ENCODE measurements around the gene UNC13D. TPM values are rescaled to one million over a fixed set of nuclear protein-coding genes. Genes with fewer than 3 reads are reported as not detected.
A peak's percentile ranks its signal among the peaks of the same experiment; 100 is the strongest.

UNC13D gene
- total and polyA plus RNA-seq, 9 of the 15 experiments (the other 6 are each of a cell fraction or from before 2014, with no cell fraction given), result 0.86 to 244 (median 69.2) TPM

DNA sequence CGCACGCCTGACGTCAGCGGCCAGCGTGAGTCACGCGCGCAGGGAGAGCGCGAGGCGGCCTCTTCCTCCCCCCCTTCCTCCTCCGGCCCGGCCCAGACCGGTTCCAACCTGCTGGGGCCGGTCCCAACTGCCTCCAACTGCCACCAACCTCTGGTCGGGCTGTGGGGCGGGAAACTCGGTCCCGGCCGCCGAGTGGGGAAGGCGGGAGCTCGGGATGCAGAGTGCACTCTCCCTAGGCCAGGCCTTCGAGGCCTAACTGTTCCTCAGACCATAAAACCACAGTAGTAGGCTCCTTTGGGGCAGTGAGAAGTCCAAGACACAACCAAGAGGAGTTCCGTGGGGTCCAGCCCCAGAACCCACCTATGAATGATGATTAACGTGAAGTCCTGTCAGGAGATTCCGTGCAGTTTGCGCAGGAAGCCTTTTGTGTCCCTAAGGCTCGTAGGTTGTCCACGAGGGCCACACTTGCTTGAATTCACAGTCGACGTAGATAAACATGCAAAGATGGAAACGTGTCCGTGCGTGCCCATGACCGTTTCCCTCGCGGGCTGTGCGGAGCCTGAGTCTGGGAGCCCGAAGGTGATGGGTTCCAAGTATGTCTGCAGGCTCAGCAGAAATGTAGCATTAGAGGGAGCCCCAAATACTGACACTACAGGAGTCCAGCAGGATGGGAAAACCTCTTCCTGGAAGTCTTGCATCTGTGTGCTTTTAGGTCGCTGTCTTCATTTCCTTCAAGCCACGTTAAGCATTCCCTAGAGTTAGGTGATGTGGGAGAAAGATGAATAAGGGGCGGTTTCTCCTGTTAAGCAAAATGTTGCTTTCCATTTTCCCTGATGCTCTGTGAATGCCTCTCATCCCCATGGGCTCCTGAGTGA is 59.0 kb downstream of the UNC13D start (continued):
- TF ChIP-seq HEY1 (CRISPR knock-in tag; IDR thresholded peaks at IDR 0.05; ENCODE audit: borderline replicate concordance) (peak; percentile 14; the same call in 1 of the 2 replicates), CBX8 (IDR thresholded peaks at IDR 0.05; ENCODE audit: borderline replicate concordance, extremely low read depth, low read depth, low read length, poor library complexity, severe bottlenecking) (no peak), ZC3H8 (IDR thresholded peaks at IDR 0.05) (no peak), ATF1 (CRISPR knock-in tag; IDR thresholded peaks at IDR 0.05) (peak; percentile 80; the same call in 1 of the 2 replicates), ATF1 (tag; IDR thresholded peaks at IDR 0.05) (peak; percentile 90), PML (IDR thresholded peaks at IDR 0.05; ENCODE audit: low read length) (peak; percentile 64), TRIM24 (IDR thresholded peaks at IDR 0.05) (peak; percentile 87 to 99), RFX1 (IDR thresholded peaks at IDR 0.05) (no peak), CHD1 (IDR thresholded peaks at IDR 0.05; ENCODE audit: low read length) (peak; percentile 88), HNRNPH1 (optimal IDR thresholded peaks at IDR 0.05; ENCODE audit: low read depth, low read length) (no peak), RBBP5 (IDR thresholded peaks at IDR 0.05; ENCODE audit: borderline replicate concordance, insufficient read depth, low read length, poor library complexity, severe bottlenecking) (peak; percentile 17), IRF2 (CRISPR knock-in tag; IDR thresholded peaks at IDR 0.05) (no peak), KDM1A (IDR thresholded peaks at IDR 0.05) (peak in 1 of 2 experiments; percentile 94; a peak in 2 of 4 replicates), ZZZ3 (IDR thresholded peaks at IDR 0.05) (peak; percentile 85), SAFB2 (IDR thresholded peaks at IDR 0.05; ENCODE audit: borderline replicate concordance, low read depth, low read length, severe bottlenecking) (no peak), FOXK1 (CRISPR knock-in tag; IDR thresholded peaks at IDR 0.05; ENCODE audit: borderline replicate concordance) (peak; percentile 95), ZSCAN32 (CRISPR knock-in tag; IDR thresholded peaks at IDR 0.05) (no peak), POLR3A (IDR thresholded peaks at IDR 0.05; ENCODE audit: borderline replicate concordance, extremely low read depth, insufficient read depth, insufficient read length) (no peak), GATA2 (CRISPR knock-in tag; IDR thresholded peaks at IDR 0.05) (no peak), SMARCC2 (IDR thresholded peaks at IDR 0.05; ENCODE audit: low read depth) (peak; percentile 49; the same call in 1 of the 2 replicates), NCOR1 (IDR thresholded peaks at IDR 0.05) (peak; percentile 54)
- TF ChIP-seq, protein P1, sequence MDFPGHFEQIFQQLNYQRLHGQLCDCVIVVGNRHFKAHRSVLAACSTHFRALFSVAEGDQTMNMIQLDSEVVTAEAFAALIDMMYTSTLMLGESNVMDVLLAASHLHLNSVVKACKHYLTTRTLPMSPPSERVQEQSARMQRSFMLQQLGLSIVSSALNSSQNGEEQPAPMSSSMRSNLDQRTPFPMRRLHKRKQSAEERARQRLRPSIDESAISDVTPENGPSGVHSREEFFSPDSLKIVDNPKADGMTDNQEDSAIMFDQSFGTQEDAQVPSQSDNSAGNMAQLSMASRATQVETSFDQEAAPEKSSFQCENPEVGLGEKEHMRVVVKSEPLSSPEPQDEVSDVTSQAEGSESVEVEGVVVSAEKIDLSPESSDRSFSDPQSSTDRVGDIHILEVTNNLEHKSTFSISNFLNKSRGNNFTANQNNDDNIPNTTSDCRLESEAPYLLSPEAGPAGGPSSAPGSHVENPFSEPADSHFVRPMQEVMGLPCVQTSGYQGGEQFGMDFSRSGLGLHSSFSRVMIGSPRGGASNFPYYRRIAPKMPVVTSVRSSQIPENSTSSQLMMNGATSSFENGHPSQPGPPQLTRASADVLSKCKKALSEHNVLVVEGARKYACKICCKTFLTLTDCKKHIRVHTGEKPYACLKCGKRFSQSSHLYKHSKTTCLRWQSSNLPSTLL (IDR thresholded peaks at IDR 0.05), result 0 out of 2 replicates have a peak, but pooled peaks have one; percentile 3
- TF ChIP-seq, protein P2, sequence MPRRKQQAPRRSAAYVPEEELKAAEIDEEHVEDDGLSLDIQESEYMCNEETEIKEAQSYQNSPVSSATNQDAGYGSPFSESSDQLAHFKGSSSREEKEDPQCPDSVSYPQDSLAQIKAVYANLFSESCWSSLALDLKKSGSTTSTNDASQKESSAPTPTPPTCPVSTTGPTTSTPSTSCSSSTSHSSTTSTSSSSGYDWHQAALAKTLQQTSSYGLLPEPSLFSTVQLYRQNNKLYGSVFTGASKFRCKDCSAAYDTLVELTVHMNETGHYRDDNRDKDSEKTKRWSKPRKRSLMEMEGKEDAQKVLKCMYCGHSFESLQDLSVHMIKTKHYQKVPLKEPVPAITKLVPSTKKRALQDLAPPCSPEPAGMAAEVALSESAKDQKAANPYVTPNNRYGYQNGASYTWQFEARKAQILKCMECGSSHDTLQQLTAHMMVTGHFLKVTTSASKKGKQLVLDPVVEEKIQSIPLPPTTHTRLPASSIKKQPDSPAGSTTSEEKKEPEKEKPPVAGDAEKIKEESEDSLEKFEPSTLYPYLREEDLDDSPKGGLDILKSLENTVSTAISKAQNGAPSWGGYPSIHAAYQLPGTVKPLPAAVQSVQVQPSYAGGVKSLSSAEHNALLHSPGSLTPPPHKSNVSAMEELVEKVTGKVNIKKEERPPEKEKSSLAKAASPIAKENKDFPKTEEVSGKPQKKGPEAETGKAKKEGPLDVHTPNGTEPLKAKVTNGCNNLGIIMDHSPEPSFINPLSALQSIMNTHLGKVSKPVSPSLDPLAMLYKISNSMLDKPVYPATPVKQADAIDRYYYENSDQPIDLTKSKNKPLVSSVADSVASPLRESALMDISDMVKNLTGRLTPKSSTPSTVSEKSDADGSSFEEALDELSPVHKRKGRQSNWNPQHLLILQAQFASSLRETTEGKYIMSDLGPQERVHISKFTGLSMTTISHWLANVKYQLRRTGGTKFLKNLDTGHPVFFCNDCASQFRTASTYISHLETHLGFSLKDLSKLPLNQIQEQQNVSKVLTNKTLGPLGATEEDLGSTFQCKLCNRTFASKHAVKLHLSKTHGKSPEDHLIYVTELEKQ (CRISPR knock-in tag; IDR thresholded peaks at IDR 0.05), result peak; percentile 40; the same call in 1 of the 2 replicates
